ENCODE data around the gene CDH20. TPM values are rescaled to one million over a fixed set of nuclear protein-coding genes. Genes with fewer than 3 reads are reported as not detected.

The CDH20 gene
- total and polyA plus RNA-seq, 2 of the 4 experiments (the other 2 are of a cell fraction): not detected

DNA sequence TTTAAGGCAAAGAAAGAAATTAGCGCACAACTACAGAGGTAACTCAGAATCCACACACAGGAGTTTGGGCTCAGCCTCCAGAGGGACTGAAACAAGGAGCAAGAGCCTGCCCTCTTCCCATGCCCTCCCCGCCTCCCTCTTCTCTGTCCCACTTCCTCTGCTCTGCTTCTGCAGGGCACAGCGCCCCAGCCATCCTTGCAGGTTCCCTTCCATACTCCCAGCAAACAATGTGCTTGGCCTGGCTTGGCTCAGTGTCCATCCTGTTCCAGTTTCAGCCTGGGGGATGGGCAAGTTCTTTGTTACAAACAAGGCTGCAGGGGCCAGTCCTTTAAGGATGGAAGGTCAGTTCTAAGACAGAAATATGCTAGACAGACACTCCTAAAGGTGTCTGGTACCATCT, 133.5 kb downstream of the CDH20 start:
- no peak overlapping the region for H3K14ac ChIP-seq (replicated peaks; ENCODE audit: low read depth, low read length)
- no peak overlapping the region for H2AK5ac ChIP-seq (ENCODE audit: low read depth, low read length)
- TF ChIP-seq NFE2L2 (IDR thresholded peaks at IDR 0.05; ENCODE audit: low read depth, low read length) (no peak), SMC3 (IDR thresholded peaks at IDR 0.05; ENCODE audit: low read depth, low read length) (no peak), POLR2A (IDR thresholded peaks at IDR 0.05; ENCODE audit: low read depth, low read length) (no peak), BHLHE40 (IDR thresholded peaks at IDR 0.05; ENCODE audit: low read depth, low read length) (no peak), CEBPB (IDR thresholded peaks at IDR 0.05; ENCODE audit: low read depth, low read length) (no peak), FOS (IDR thresholded peaks at IDR 0.05; ENCODE audit: low read depth, low read length) (no peak), RFX5 (IDR thresholded peaks at IDR 0.05; ENCODE audit: low read depth, low read length) (no peak), MAFK (IDR thresholded peaks at IDR 0.05; ENCODE audit: low read depth, low read length) (no peak)
- TF ChIP-seq, protein P1, sequence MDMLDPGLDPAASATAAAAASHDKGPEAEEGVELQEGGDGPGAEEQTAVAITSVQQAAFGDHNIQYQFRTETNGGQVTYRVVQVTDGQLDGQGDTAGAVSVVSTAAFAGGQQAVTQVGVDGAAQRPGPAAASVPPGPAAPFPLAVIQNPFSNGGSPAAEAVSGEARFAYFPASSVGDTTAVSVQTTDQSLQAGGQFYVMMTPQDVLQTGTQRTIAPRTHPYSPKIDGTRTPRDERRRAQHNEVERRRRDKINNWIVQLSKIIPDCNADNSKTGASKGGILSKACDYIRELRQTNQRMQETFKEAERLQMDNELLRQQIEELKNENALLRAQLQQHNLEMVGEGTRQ (IDR thresholded peaks at IDR 0.05; ENCODE audit: low read depth, low read length): no peak
- TF ChIP-seq, protein P2, sequence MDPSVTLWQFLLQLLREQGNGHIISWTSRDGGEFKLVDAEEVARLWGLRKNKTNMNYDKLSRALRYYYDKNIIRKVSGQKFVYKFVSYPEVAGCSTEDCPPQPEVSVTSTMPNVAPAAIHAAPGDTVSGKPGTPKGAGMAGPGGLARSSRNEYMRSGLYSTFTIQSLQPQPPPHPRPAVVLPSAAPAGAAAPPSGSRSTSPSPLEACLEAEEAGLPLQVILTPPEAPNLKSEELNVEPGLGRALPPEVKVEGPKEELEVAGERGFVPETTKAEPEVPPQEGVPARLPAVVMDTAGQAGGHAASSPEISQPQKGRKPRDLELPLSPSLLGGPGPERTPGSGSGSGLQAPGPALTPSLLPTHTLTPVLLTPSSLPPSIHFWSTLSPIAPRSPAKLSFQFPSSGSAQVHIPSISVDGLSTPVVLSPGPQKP (IDR thresholded peaks at IDR 0.05; ENCODE audit: borderline replicate concordance, low read depth, low read length): no peak
- H3K27me3 ChIP-seq (ENCODE audit: control insufficient read depth, insufficient read depth, low read length): peaks cover 3% of the 10 kb centered on the region; the same call in 1 of the 2 replicates
- H4K91ac ChIP-seq (ENCODE audit: insufficient read depth, low read depth, low read length): no peak overlapping the region
- H3K4me3 ChIP-seq (ENCODE audit: insufficient read depth, low read depth, low read length): no peak overlapping the region
- CTCF ChIA-PET: no interaction called here
- no peak overlapping the region for H2BK15ac ChIP-seq (ENCODE audit: low read depth, low read length)
- H3K9me1 ChIP-seq (ENCODE audit: insufficient read depth, low read length): no peaks in the 10 kb centered on the region
- ATAC-seq (ENCODE audit: low read depth) (no peak), DNase-seq (no peak)
- WGBS, 2 experiments (ENCODE audit: extremely low coverage in 2 of 2, insufficient read length in 1 of 2): 70% methylated on average over 2 of the region's 3 CpGs; no CpG with 5 or more reads in 1 of the 2 experiments
- H2BK5ac ChIP-seq (ENCODE audit: low read depth, low read length, poor library complexity, severe bottlenecking): no peak overlapping the region
- no peak overlapping the region for H3K4ac ChIP-seq (ENCODE audit: low read depth, low read length)
- BruUV-seq (replicated peaks): no TSS peak
- H2AK9ac ChIP-seq (replicated peaks; ENCODE audit: low read depth, low read length, poor library complexity): no peak overlapping the region
- no peak overlapping the region for H2BK20ac ChIP-seq (ENCODE audit: low read depth, low read length)
- no peak overlapping the region for H2BK120ac ChIP-seq (ENCODE audit: low read depth, low read length)
- dilution Hi-C loops (cut with HindIII; ENCODE audit: low sequenced_read_pairs, unreplicated experiment) (no loop called here), in situ Hi-C loops (cut with MboI; ENCODE audit: low sequenced_read_pairs) (no loop called here), intact Hi-C loops (cut with micrococcal nuclease) (no loop called here)
- no peaks in the 10 kb centered on the region for H3K4me1 ChIP-seq (ENCODE audit: control insufficient read depth, insufficient read depth, low read length)
- no peaks in the 10 kb centered on the region for H4K20me1 ChIP-seq (ENCODE audit: insufficient read depth, low read length)
- H3K56ac ChIP-seq (ENCODE audit: extremely low read depth, insufficient read depth, low read length): no peak overlapping the region
- H3K23ac ChIP-seq (ENCODE audit: low read depth, low read length): no peak overlapping the region
- H3K18ac ChIP-seq (ENCODE audit: low read depth, low read length): no peak overlapping the region
- POLR2A ChIA-PET (ENCODE audit: unreplicated experiment): no interaction called here
- no peak overlapping the region for H3K9ac ChIP-seq (ENCODE audit: low read depth, low read length)
- H4K8ac ChIP-seq (ENCODE audit: low read depth in 2 of 2, low read length in 2 of 2): no peak overlapping the region
- no peaks in the 10 kb centered on the region for H3K9me3 ChIP-seq (ENCODE audit: control insufficient read depth, insufficient read depth, low read length)
- no peaks in the 10 kb centered on the region for H3K36me3 ChIP-seq (ENCODE audit: control insufficient read depth, insufficient read depth, low read length)
- H2AFZ ChIP-seq (replicated peaks; ENCODE audit: low read length, poor library complexity): no peak overlapping the region
- H3K79me1 ChIP-seq (ENCODE audit: low read depth in 1 of 2, low read length in 2 of 2): no peaks in the 10 kb centered on the region
- H3K27ac ChIP-seq (ENCODE audit: insufficient read depth, low read length): no peak overlapping the region
- H4K5ac ChIP-seq (ENCODE audit: low read depth, low read length): no peak overlapping the region
- no peak overlapping the region for H3K4me2 ChIP-seq (ENCODE audit: low read depth, low read length)
